ENCODE results near the gene FLT3. TPM values are rescaled to one million over a fixed set of nuclear protein-coding genes. Genes with fewer than 3 reads are reported as not detected.

FLT3 gene
- total and polyA plus RNA-seq, 8 donors: 2.3 to 4.0 (median 3.3) TPM

DNA sequence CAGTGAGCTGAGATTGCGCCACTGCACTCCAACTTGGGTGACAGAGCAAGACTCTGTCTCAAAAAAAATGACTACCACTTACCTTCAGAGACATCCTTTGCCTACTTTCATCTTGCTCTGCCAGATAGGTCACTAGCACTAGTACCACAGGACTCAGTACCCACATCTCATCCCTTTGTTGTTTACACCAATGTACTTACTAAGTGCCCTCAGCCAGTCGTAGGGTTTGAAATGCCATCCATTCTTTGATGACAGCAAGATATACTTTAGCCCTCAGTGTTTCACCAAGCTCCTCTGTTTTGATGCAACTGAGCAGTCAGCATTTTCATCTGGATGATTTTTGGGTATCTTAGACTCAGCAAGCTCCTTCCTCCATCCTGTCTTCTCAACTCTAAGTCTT lies 118.0 kb downstream of the FLT3 start:
- FAIRE-seq: no peak
- intact Hi-C loops (cut with DNase I): loop anchor here in 2 of 3 donors (10.0 kb wide), 1 partner anchor 618 kb away; no protein-coding TSS in a partner anchor
- no peak overlapping the region for H3K4me3 ChIP-seq

DNA sequence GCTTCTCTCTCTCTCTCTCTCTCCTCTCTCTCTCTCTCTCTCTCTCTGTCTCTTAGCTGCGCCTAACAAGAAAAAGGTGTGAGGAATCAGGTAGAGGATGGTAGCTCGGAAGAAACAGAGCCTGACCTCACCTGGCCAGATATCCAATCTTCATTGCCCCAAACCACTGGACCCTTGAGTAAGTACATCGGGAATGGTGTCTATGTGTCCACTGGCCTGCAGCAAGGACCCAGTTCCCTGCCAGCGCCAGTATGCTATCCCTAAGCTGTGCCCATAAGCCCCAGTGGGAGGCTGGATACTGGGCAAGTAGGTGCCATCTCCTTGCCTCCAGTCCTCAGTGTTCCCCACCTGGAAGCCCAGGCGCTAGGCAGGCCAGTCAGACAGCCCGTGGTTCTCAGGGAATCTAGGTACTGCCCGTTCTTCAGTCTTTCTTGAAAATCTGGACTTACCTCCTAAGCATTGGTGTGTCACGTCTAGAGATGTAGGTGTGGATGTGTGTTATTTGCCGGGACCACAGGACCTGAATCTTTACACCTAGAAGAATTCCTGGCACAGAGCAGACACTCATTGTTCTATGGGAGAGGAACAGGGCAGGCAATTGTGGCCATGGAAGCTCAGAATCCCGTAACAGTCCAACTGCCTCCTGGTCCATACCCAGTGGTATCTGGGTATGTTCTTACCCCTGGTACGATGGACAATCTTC lies 119.2 kb downstream of the FLT3 start:
- WGBS, 2 donors: 42 to 44% methylated on average over 11 of the region's 11 CpGs
- peak in 1 of 6 donors; percentile 37 for DNase-seq
- intact Hi-C loops (cut with DNase I): loop anchor here in 2 of 3 donors (10.0 kb wide), 1 partner anchor 616 kb away; no protein-coding TSS in a partner anchor
- no peak for FAIRE-seq
- no peaks in the 10 kb centered on the region for H3K9me3 ChIP-seq
- no peak overlapping the region for H3K4me3 ChIP-seq
- H3K4me1 ChIP-seq: peaks cover 0 to 6% (median 4%) of the 10 kb centered on the region in 3 donors
- H3K27me3 ChIP-seq: peaks cover 0 to 14% (median 12%) of the 10 kb centered on the region in 4 donors
- TF ChIP-seq, protein P1, sequence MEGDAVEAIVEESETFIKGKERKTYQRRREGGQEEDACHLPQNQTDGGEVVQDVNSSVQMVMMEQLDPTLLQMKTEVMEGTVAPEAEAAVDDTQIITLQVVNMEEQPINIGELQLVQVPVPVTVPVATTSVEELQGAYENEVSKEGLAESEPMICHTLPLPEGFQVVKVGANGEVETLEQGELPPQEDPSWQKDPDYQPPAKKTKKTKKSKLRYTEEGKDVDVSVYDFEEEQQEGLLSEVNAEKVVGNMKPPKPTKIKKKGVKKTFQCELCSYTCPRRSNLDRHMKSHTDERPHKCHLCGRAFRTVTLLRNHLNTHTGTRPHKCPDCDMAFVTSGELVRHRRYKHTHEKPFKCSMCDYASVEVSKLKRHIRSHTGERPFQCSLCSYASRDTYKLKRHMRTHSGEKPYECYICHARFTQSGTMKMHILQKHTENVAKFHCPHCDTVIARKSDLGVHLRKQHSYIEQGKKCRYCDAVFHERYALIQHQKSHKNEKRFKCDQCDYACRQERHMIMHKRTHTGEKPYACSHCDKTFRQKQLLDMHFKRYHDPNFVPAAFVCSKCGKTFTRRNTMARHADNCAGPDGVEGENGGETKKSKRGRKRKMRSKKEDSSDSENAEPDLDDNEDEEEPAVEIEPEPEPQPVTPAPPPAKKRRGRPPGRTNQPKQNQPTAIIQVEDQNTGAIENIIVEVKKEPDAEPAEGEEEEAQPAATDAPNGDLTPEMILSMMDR (IDR thresholded peaks at IDR 0.05): no peak
- H3K36me3 ChIP-seq: no peaks in the 10 kb centered on the region
- ATAC-seq: no peak
- no peak overlapping the region for H3K27ac ChIP-seq

More for the DNA sequence above, 118.0 kb downstream of the FLT3 start:
- H3K4me1 ChIP-seq: peaks cover 0 to 6% (median 4%) of the 10 kb centered on the region in 3 donors
- no peaks in the 10 kb centered on the region for H3K36me3 ChIP-seq
- H3K9me3 ChIP-seq: no peaks in the 10 kb centered on the region
- H3K27ac ChIP-seq: no peak overlapping the region
- ATAC-seq (no peak), DNase-seq (no peak)
- H3K27me3 ChIP-seq: peaks cover 0 to 14% (median 9%) of the 10 kb centered on the region in 4 donors
- TF ChIP-seq, protein P1 (IDR thresholded peaks at IDR 0.05): no peak
- 56 to 66% methylated on average over 2 of the region's 2 CpGs for WGBS, 2 donors

DNA sequence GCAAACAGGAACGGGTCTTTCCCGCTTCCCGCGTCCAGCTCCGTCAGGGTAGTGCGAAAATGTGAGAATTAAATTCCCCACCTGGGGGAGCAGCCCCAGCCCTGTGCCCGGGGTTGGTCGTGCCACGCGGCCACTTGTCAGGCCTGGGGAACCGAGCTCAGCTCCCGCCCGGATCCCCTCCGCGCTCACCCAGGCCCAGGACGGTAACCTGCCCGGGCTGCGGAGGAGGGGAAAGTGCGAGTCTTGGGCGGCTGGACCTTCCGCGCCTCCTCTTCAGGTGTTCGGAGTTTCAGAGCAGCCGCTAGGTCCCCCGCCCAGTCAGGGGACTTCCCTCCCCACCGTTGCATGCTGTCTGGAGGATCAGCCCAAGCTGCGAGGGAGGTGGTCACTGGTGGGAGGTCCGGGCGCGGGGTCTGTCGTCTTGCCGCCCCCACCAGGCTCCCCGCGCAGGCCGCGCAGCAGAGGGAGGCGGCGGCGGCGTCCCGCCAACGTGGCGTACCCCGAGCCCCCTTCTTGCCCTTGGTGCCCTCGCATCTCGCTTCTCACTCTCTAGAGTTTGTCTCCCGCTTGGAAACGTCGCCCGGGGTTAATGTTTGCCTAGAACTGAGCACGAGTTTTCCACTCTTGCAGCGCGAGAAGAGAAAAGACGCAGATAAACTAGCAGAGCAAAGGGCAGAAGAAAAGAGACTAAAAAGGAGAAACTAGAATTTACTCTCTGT lies 119.9 kb downstream of the FLT3 start:
- H3K4me3 ChIP-seq: peak overlapping the region in 2 of 4 donors; percentile 8 to 18
- H3K9me3 ChIP-seq: no peaks in the 10 kb centered on the region
- no peak overlapping the region for H3K27ac ChIP-seq
- 7 to 9% methylated on average over 45 to 54 of the region's 54 CpGs for WGBS, 2 donors
- TF ChIP-seq, protein P1 (IDR thresholded peaks at IDR 0.05): no peak
- FAIRE-seq (no peak), ATAC-seq (peak in 3 of 4 donors; percentile 31 to 47 (median 32)), DNase-seq (peak in 2 of 6 donors; percentile 56 to 60)
- peaks cover 0 to 18% (median 12%) of the 10 kb centered on the region in 4 donors for H3K27me3 ChIP-seq
- peaks cover 0 to 6% (median 4%) of the 10 kb centered on the region in 3 donors for H3K4me1 ChIP-seq
- no peaks in the 10 kb centered on the region for H3K36me3 ChIP-seq
- intact Hi-C loops (cut with DNase I): loop anchor here in 2 of 3 donors (10.0 kb wide), 1 partner anchor 616 kb away; no protein-coding TSS in a partner anchor

DNA sequence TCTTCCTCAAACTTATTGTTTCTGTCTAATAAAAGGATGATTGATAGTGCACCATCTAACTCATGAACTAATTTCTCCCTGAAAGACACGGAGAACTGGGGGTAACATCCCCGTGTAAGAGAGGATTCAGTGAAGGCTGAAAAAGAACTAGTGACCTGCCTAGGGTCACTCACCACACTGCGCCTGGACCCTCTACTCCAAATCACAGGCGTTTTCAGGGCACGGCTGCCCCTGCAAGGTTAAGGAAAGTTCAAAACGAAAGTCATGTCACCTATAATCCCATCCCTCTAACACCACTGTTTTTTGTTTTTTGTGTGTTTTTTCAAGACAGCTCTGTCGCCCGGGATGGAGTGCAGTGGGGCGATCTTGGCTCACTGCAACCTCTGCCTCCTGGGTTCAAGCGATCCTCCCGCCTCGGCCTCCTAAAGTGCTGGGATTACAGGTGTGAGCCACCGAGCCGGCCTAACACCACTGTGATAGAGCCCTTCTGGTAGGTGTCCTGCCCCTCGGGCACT lies 120.6 kb downstream of the FLT3 start:
- Histone ChIP-seq H3K36me3 (no peaks in the 10 kb centered on the region), H3K27me3 (peaks cover 0 to 19% (median 12%) of the 10 kb centered on the region in 4 donors), H3K9me3 (no peaks in the 10 kb centered on the region), H3K27ac (no peak overlapping the region), H3K4me3 (peak overlapping the region in 1 of 4 donors; percentile 18), H3K4me1 (peaks cover 0 to 6% (median 4%) of the 10 kb centered on the region in 3 donors)
- TF ChIP-seq, protein P1 (IDR thresholded peaks at IDR 0.05): no peak
- intact Hi-C loops (cut with DNase I): loop anchor here in 2 of 3 donors (10.0 kb wide), 1 partner anchor 615 kb away; no protein-coding TSS in a partner anchor
- no peak for ATAC-seq
- no peak for DNase-seq
- 31 to 42% methylated on average over 15 of the region's 15 CpGs for WGBS, 2 donors
- FAIRE-seq: no peak

Data from pancreas (tissue), 10 donors.